Midbrain (tissue), 1 donor: ENCODE measurements around the gene SIPA1L2.

ENCODE experiments used
- DNase-seq: peaks from one replicate; lab custom pipeline; 2025; lab: John Stamatoyannopoulos, UW

Gene SIPA1L2

GRCh38 chr1:232650418-232650817, 20.5 kb upstream of the SIPA1L2 start:
- no peak for DNase-seq

GRCh38 chr1:232648316-232648715, 18.4 kb upstream of the SIPA1L2 start:
- no peak for DNase-seq

GRCh38 chr1:232644209-232644608, 14.3 kb upstream of the SIPA1L2 start:
- DNase-seq, result no peak

GRCh38 chr1:232643251-232643650, 13.3 kb upstream of the SIPA1L2 start:
- no peak for DNase-seq

- DNase-seq, result no peak
Observed at GRCh38 chr1:232641507-232641906, 11.6 kb upstream of the SIPA1L2 start.

- no peak for DNase-seq
Observed at GRCh38 chr1:232636799-232637198, 6.9 kb upstream of the SIPA1L2 start.

GRCh38 chr1:232635778-232636356, 5.9 kb upstream of the SIPA1L2 start:
- peak; percentile 41 for DNase-seq

- DNase-seq, result no peak
Observed at GRCh38 chr1:232635279-232635678, 5.3 kb upstream of the SIPA1L2 start.

- peak; percentile 22 for DNase-seq
Observed at GRCh38 chr1:232634096-232634495, 4.2 kb upstream of the SIPA1L2 start.

GRCh38 chr1:232630894-232631195, 912 bp upstream of the SIPA1L2 start:
- DNase-seq, result no peak

GRCh38 chr1:232629250-232630046, 485 bp downstream of the SIPA1L2 start:
- DNase-seq, result no peak

GRCh38 chr1:232628335-232629249, 1.3 kb downstream of the SIPA1L2 start:
- peak; percentile 73 for DNase-seq

- peak; percentile 34 for DNase-seq
Observed at GRCh38 chr1:232627645-232628334, 2.1 kb downstream of the SIPA1L2 start.

GRCh38 chr1:232627171-232627570, 2.8 kb downstream of the SIPA1L2 start:
- no peak for DNase-seq

GRCh38 chr1:232626452-232626851, 3.5 kb downstream of the SIPA1L2 start:
- no peak for DNase-seq

- DNase-seq, result no peak
Observed at GRCh38 chr1:232625319-232625868, 4.5 kb downstream of the SIPA1L2 start.

GRCh38 chr1:232624546-232625281, 5.2 kb downstream of the SIPA1L2 start:
- no peak for DNase-seq

- DNase-seq, result no peak
Observed at GRCh38 chr1:232622981-232623380, 7.0 kb downstream of the SIPA1L2 start.

GRCh38 chr1:232622378-232622777, 7.6 kb downstream of the SIPA1L2 start:
- DNase-seq, result no peak

GRCh38 chr1:232621050-232621449, 8.9 kb downstream of the SIPA1L2 start:
- DNase-seq, result peak; percentile 13

GRCh38 chr1:232620356-232620969, 9.5 kb downstream of the SIPA1L2 start:
- peak; percentile 77 for DNase-seq
